Measurements from ENCODE around the gene HNRNPUL1. TPM values are rescaled to one million over a fixed set of nuclear protein-coding genes. Genes with fewer than 3 reads are reported as not detected.

Gene HNRNPUL1
- total and polyA plus RNA-seq, 9 of the 15 experiments (the other 6 are each of a cell fraction or from before 2014, with no cell fraction given), result 7.3 to 211 (median 85.0) TPM

GRCh38 chr19:41324921-41325639 lies 60.9 kb downstream of the HNRNPUL1 start (continued):
- TF ChIP-seq ATF3 (IDR thresholded peaks at IDR 0.05), result peak; percentile 58; the same call in 1 of the 2 replicates
- TF ChIP-seq ATF3 (CRISPR knock-in tag; conservative IDR thresholded peaks at IDR 0.05), result no peak
- peak in 1 of 2 experiments; percentile 70; a peak in 3 of 4 replicates for TF ChIP-seq MAZ (CRISPR knock-in tag; conservative IDR thresholded peaks at IDR 0.05 in 1 of 2, IDR thresholded peaks at IDR 0.05 in 1 of 2)
- TF ChIP-seq POLR2B (IDR thresholded peaks at IDR 0.05; ENCODE audit: low read depth, partially characterized antibody), result no peak
- 0 out of 4 replicates have a peak, but pooled peaks of 1 of the 2 experiments have one; percentile 57 for TF ChIP-seq TRIM24 (IDR thresholded peaks at IDR 0.05)
- TF ChIP-seq FOXP1 (CRISPR knock-in tag; IDR thresholded peaks at IDR 0.05), result no peak
- 0 out of 2 replicates have a peak, but pooled peaks have one; percentile 24 for TF ChIP-seq C11orf30 (IDR thresholded peaks at IDR 0.05; ENCODE audit: low read depth)
- TF ChIP-seq CCNT2 (IDR thresholded peaks at IDR 0.05; ENCODE audit: borderline replicate concordance, extremely low read depth, insufficient read length, low read depth, low read length), result peak; percentile 51
- TF ChIP-seq TARDBP (IDR thresholded peaks at IDR 0.05), result no peak
- no peak for TF ChIP-seq NUFIP1 (IDR thresholded peaks at IDR 0.05; ENCODE audit: partially characterized antibody)
- TF ChIP-seq DPF2 (IDR thresholded peaks at IDR 0.05), result peak; percentile 46; the same call in 1 of the 2 replicates
- TF ChIP-seq ZNF778 (CRISPR knock-in tag; IDR thresholded peaks at IDR 0.05), result no peak
- no peak for TF ChIP-seq CBFB (CRISPR knock-in tag; IDR thresholded peaks at IDR 0.05)
- no peak for TF ChIP-seq ZNF174 (CRISPR knock-in tag; IDR thresholded peaks at IDR 0.05)
- TF ChIP-seq GMEB1 (CRISPR knock-in tag; IDR thresholded peaks at IDR 0.05), result no peak
- no peak for TF ChIP-seq ETS1 (conservative IDR thresholded peaks at IDR 0.05; ENCODE audit: control insufficient read depth, low read depth, low read length)
- peak; percentile 58 for TF ChIP-seq ZNF316 (IDR thresholded peaks at IDR 0.05)
- TF ChIP-seq CXXC5 (CRISPR knock-in tag; IDR thresholded peaks at IDR 0.05), result no peak
- peak in 1 of 2 experiments; percentile 38; a peak in 2 of 4 replicates for TF ChIP-seq KDM1A (IDR thresholded peaks at IDR 0.05)
- no peak for TF ChIP-seq SAFB (IDR thresholded peaks at IDR 0.05; ENCODE audit: borderline replicate concordance, low read depth, low read length)
- TF ChIP-seq GABPA (tag; conservative IDR thresholded peaks at IDR 0.05; ENCODE audit: low read depth), result peak; percentile 51
- TF ChIP-seq ZNF655 (CRISPR knock-in tag; IDR thresholded peaks at IDR 0.05), result no peak
- 0 out of 2 replicates have a peak, but pooled peaks have one; percentile 48 for TF ChIP-seq KLF13 (tag; IDR thresholded peaks at IDR 0.05; ENCODE audit: borderline replicate concordance, low read depth)
- TF ChIP-seq NFE2 (IDR thresholded peaks at IDR 0.05; ENCODE audit: low read depth), result peak; percentile 34; the same call in 1 of the 2 replicates

Measured in K562 (cell line).